Bronchus fibroblast of lung (primary cell): ENCODE measurements around the gene DERL2. TPM values are rescaled to one million over a fixed set of nuclear protein-coding genes. Genes with fewer than 3 reads are reported as not detected.

Source experiments
- total RNA-seq: library from RNA; depleted of rRNA; stranded (reverse); fragments of >200 nt; gene quantifications from 2 replicates; pipeline ENCODE4 v1.2.3, GENCODE V29; 2015

The DERL2 gene
- 29.0 and 34.8 TPM in 2 replicates for total RNA-seq

GRCh38 chr17:5485270-5486205, at the start of gene DERL2:
Gene DERL2, minus strand, starts transcription at chr17:5486178. Its CDS starts 17 bp downstream, at chr17:5486161.

GRCh38 chr17:5486206-5487124, 487 bp upstream of the DERL2 start, which contains the start of gene MIS12:
Gene MIS12, plus strand, starts transcription at chr17:5486566. Its CDS starts 2,297 bp downstream, at chr17:5488863.

GRCh38 chr17:5438716-5439445, 47.1 kb downstream of the DERL2 start, which contains the start of gene C1QBP:
Gene C1QBP, minus strand, starts transcription at chr17:5439155. Its CDS starts 82 bp downstream, at chr17:5439073.

Other genes with a start within 250 kb of the DERL2 start
- 18.0 and 21.5 TPM in 2 replicates for gene RABEP1, start 203.9 kb downstream of the DERL2 start, total RNA-seq
- gene NUP88, start 66.5 kb downstream of the DERL2 start, total RNA-seq: 110 TPM in 2 replicates
- 35.2 and 42.4 TPM in 2 replicates for gene RPAIN, start 66.0 kb downstream of the DERL2 start, total RNA-seq
- gene C1QBP, start 47.0 kb downstream of the DERL2 start, total RNA-seq: 266 and 295 TPM in 2 replicates
- gene DHX33, start 17.2 kb downstream of the DERL2 start, total RNA-seq: 7.0 and 7.1 TPM in 2 replicates
- gene MIS12, start 388 bp upstream of the DERL2 start, total RNA-seq: 13.8 and 18.2 TPM in 2 replicates
- gene NLRP1, start 98.3 kb upstream of the DERL2 start, total RNA-seq: 22.3 and 24.4 TPM in 2 replicates